ENCODE measurements around the gene TSBP1.

The TSBP1 gene, protein sequence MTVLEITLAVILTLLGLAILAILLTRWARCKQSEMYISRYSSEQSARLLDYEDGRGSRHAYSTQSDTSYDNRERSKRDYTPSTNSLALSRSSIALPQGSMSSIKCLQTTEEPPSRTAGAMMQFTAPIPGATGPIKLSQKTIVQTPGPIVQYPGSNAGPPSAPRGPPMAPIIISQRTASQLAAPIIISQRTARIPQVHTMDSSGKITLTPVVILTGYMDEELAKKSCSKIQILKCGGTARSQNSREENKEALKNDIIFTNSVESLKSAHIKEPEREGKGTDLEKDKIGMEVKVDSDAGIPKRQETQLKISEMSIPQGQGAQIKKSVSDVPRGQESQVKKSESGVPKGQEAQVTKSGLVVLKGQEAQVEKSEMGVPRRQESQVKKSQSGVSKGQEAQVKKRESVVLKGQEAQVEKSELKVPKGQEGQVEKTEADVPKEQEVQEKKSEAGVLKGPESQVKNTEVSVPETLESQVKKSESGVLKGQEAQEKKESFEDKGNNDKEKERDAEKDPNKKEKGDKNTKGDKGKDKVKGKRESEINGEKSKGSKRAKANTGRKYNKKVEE

GRCh38 chr6:32371803-32372202 lies at the start of gene TSBP1:
TSS of gene TSBP1 (minus strand) at chr6:32371903. CDS start at chr6:32371706, 197 bp downstream.
- no peak for DNase-seq

GRCh38 chr6:32416036-32416435 lies 44.3 kb upstream of the TSBP1 start:
- DNase-seq, result no peak

- peak; percentile 13 to 44 for DNase-seq
Observed at GRCh38 chr6:32415521-32416019, 43.9 kb upstream of the TSBP1 start.

GRCh38 chr6:32413427-32414047 lies 41.8 kb upstream of the TSBP1 start:
- DNase-seq, result peak; percentile 47 to 48

- no peak for DNase-seq
Observed at GRCh38 chr6:32411566-32412327, 40.0 kb upstream of the TSBP1 start.

DNA sequence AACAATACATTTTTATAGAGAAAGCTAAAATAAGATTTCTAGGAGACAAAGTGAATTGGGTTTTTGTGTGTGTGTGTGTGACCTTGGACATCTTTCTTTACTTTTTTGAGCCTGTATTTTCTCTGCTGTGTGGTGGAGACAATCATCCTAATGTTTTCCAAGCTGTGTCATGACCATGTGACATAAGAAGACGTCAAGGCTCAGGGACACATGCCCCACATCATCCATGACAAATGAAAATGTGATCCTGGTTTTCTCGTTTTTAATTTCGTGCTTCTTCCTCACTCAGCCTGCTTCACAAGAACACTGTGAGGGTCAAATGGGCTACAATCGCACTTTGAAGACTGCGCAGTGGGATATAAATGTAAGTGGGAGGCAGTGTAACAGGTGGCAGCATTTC lies 39.2 kb upstream of the TSBP1 start:
- no peak for DNase-seq

DNA sequence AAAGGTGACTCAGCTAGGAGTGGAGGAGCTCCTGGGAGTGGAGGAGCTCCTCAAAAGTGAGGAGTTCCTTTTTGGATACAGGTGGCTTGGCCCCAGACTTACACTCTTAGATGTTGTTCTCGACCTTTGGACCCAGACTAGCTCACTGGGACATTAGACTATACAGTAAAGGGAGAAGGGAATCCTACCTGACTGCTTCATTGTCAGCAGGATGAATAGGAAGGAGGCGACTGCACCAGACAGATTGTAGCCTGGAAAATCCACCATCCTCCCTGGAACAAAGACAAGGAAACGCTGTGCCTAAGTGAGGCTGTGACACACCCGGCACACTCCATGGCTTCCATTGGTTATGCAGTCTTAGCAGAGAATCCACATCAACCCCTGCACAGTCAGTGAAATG lies 35.2 kb upstream of the TSBP1 start, which contains the start of gene BTNL2:
Gene BTNL2 (minus strand): TSS at position 325 of the 400 bp plus-strand sequence. CDS start 58 bp downstream, at position 267.
- DNase-seq, result no peak

- DNase-seq, result no peak
Observed at GRCh38 chr6:32406197-32406596, 34.5 kb upstream of the TSBP1 start.

DNA sequence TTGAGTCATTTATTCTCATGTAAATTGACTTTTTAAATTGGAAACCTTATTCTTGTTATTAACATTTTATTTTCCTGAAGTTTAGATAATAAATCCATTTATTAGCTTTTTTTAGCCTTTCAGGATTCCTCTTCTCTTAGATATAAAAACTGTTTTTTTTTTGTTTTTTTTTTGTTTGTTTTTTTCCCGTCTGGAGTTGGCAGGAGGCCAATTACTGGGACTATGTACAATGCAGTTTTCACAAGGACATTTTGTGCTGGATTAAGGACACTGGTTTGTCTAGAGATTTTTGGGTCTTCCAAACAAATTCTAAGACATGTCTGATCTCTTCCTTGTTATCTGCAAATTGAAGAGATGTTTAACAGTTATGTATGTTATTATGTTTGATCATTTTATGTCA lies 34.0 kb upstream of the TSBP1 start:
- DNase-seq, result no peak

GRCh38 chr6:32402812-32403211 lies 31.1 kb upstream of the TSBP1 start:
- DNase-seq, result no peak

DNA sequence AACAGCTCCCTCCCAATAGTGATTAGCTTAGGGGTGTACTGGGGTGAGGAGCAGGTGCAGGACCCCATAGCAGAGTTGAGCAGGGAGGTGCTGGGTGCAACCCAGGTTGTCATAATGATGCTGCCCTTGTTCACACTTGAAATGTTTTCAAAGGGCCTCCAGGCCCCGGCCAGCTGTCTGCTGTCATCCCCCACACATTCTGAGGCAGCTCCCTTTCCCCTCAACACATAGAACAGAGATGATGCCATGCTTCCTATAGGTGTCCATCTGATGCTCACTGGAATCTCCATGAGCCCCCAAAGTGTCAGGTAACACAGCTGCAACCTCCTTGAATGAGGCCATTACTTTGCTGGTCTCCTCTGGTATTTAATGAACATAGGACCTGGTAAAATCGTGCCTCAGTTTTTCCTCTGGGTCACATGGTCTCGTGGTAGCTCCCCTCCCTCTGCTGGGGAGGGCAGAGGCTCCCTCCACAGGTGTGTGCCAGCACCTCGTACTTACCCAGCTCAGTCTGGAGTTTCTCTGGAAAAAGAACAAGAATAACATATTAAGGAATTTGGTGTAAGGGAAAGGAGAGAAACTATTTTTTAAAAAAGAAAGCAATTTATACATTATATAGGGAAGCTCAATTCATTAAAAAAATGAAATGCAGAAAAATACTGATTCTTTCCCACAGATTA lies 29.7 kb upstream of the TSBP1 start:
- no peak for DNase-seq

GRCh38 chr6:32397252-32397920 lies 25.7 kb upstream of the TSBP1 start:
- no peak for DNase-seq

DNA sequence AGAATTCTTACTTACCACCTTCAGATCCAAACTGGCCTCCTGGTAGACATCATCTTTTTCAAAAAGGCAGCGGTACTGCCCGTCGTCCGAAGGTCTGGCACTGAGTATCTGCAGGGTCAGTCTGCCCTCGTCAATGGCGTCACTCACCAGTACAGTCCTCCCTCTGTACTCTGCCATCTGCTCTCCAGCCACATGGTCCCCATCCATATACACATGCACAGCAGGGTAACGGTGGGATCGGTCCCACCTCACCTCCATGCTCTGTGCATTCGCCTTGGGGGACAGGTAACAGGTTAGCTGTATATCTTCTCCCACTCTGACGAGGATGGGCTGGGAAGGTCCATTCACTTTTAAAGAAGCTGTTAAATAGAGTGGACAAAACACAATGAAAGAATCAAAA lies 24.3 kb upstream of the TSBP1 start:
- no peak for DNase-seq

DNA sequence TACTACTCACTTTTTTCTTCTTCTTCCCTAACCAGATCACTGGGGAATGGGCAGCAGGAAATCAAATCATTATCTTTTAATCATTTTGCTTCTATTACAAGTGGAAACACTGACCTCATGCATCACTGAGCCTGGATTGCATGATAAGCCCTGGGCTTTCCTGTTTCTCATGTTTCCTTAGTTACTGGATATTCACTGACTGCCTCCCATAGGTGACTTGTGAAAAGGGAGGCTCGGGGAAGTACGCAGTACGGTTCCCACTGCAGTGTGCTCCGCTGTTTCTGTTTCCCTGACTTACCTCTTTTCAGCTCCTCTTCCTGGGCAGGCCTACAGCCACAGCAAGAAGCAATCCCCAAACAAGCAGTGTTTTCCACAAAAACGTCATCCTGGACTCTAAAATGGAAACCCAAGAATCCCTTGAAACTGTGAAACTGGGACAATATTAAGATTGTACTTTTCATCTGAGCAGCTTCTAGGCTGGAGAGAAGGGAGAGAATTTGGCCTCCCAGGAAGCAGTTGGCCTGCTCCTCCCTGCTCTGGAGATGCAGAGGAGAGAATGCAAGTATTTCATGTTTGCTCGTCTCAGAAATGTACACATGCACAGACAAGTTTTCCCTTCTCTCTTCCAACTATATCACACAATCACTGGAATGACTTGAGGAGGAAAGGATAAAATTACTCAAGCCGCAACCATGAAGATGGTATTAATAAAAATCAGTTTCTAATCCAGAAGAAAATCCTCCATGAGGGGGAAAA lies 22.1 kb upstream of the TSBP1 start:
- no peak for DNase-seq

GRCh38 chr6:32391505-32391904 lies 19.8 kb upstream of the TSBP1 start:
- no peak for DNase-seq

DNA sequence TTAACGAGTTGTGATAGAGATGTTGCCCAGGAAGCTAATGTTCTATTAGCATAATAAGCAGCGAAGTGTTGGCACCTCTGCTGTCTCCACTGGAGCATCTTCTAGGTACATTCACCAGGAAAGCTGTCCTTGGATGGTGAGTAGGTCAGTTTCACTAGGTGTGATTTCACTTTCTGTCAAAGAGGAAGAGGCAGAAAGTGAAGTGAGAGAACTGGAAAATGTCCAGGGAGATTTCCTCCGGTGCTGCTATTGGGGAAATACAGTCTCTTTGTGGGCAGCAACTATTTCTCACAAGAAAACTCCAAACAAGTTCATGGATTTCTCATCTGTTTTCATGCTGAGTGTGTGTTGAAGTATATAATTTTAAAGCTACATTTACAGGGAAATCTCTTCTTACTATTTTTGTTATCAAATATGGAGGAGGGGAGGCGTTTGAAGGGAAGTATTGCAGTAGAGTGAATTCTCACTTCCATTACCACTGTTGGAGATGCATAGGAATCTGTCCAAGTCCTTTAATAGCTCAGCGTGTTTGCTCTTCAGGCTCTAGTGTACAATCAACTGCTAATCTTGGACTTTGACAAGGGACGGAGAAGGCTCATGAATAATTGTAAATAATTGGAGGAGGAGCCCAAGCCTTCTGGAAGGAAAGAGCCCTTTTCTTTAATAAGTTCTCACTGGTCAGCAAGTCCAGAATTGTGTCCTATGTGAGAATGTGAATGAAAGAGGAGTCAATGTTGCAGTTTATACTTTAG lies 16.1 kb upstream of the TSBP1 start:
- no peak for DNase-seq

GRCh38 chr6:32386040-32386439 lies 14.3 kb upstream of the TSBP1 start:
- DNase-seq, result no peak

DNA sequence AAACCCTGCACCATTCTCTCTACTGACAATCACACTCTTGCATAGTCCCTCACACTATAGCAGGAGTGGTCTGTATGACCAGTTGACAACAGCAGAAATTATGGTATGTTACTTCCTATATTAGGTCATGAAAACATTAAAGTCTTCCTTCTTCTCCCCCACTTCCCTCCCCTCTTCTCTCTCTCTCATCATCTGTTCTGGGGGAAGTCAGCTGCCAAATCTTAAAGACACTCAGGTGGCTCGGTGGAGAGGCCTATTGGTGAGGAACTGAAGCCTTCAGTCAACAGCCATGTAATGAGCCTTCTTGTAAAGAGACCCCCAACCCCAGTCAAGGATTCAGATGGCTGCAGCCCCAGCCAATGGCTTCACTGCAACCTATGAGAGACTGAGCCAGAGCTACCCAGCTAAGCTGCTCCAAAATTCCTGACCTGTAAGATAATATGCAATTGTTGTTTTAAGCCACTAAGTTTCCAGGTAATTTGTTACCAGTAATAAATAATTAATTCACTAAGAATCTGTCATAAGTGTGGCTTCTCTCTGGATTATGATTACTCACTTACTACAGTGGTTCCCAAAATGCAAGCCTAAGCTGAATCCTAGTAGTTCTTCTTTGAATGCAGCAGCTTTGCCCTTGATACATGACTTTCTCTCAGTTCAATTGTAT lies 11.2 kb upstream of the TSBP1 start:
- DNase-seq, result no peak

DNA sequence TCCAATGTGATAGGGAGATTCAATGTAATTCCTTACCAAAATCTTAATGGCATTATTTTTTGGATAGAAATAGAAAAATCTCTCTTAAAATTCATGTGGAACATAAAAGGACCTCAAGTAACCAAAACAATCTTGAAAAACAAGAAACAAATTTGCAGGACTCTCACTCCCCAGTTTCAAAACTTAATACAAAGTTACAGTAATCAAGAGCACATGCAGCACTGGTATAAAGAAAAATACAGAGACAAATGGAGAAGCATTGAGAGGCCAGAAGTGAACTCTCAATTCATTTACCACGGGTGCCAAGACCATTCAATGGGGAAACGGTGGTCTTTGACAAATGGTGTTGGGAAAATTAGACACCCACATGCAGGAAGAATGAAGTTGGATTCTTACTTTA lies 7.8 kb upstream of the TSBP1 start:
- DNase-seq, result no peak

Data from NCI-H2081 (cell line).